ENCODE data around the gene MSH5. TPM values are rescaled to one million over a fixed set of nuclear protein-coding genes. Genes with fewer than 3 reads are reported as not detected.

The MSH5 gene
- total and polyA plus RNA-seq, 2 of the 13 experiments (the other 11 are each of a cell fraction or from before 2014, with no cell fraction given), result 10.2 to 38.7 TPM

DNA sequence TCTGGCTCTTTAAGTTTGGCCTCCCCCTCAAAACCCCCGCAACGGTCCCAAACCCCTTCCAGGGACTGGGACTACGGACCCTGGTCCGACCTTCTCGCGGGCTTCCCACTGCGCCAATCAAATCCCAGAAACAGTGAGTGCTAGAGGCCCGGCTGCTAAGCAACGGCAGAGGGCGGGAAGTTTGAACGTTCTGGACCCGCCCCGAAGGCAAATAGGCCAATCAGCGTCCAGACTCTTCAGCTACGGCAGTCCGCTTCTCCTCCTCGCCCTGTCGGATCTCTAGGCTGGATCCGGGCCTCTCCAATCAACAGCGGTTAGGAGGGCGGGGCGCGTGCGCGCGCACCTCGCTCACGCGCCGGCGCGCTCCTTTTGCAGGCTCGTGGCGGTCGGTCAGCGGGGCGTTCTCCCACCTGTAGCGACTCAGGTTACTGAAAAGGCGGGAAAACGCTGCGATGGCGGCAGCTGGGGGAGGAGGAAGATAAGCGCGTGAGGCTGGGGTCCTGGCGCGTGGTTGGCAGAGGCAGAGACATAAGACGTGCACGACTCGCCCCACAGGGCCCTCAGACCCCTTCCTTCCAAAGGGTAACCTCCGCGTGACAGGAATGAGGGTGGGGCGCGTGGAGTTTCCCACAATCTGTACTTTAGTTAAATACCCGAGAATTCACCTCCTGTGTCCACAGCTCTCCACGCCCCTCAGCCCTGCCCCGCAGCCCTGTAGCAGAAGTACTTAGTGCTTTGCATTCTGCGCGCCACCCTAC lies at the start of gene MSH5 (continued):
- TF ChIP-seq ZNF563 (CRISPR knock-in tag; IDR thresholded peaks at IDR 0.05), result peak; percentile 99
- TF ChIP-seq RARG (CRISPR knock-in tag; IDR thresholded peaks at IDR 0.05; ENCODE audit: low read depth), result no peak
- TF ChIP-seq TAF1 (CRISPR knock-in tag; IDR thresholded peaks at IDR 0.05), result peak; percentile 89
- peak; percentile 98 for TF ChIP-seq ZNF354B (CRISPR knock-in tag; IDR thresholded peaks at IDR 0.05)
- TF ChIP-seq ZNF720 (CRISPR knock-in tag; IDR thresholded peaks at IDR 0.05), result no peak
- TF ChIP-seq, protein P1, sequence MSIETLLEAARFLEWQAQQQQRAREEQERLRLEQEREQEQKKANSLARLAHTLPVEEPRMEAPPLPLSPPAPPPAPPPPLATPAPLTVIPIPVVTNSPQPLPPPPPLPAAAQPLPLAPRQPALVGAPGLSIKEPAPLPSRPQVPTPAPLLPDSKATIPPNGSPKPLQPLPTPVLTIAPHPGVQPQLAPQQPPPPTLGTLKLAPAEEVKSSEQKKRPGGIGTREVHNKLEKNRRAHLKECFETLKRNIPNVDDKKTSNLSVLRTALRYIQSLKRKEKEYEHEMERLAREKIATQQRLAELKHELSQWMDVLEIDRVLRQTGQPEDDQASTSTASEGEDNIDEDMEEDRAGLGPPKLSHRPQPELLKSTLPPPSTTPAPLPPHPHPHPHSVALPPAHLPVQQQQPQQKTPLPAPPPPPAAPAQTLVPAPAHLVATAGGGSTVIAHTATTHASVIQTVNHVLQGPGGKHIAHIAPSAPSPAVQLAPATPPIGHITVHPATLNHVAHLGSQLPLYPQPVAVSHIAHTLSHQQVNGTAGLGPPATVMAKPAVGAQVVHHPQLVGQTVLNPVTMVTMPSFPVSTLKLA (IDR thresholded peaks at IDR 0.05), result peak; percentile 77
- TF ChIP-seq MTF2 (CRISPR knock-in tag; IDR thresholded peaks at IDR 0.05; ENCODE audit: borderline replicate concordance), result no peak
- TF ChIP-seq SRSF9 (IDR thresholded peaks at IDR 0.05; ENCODE audit: borderline replicate concordance, insufficient read depth, low read depth, low read length, poor library complexity, severe bottlenecking), result no peak
- no peak; the same call in 1 of the 2 replicates for TF ChIP-seq MIER3 (CRISPR knock-in tag; IDR thresholded peaks at IDR 0.05; ENCODE audit: borderline replicate concordance)
- TF ChIP-seq HOXA3 (CRISPR knock-in tag; IDR thresholded peaks at IDR 0.05), result peak; percentile 95; the same call in 1 of the 2 replicates
- 0 out of 2 replicates have a peak, but pooled peaks have one; percentile 46 for TF ChIP-seq PRDM15 (CRISPR knock-in tag; IDR thresholded peaks at IDR 0.05)
- TF ChIP-seq NFIC (IDR thresholded peaks at IDR 0.05; ENCODE audit: low read length), result no peak
- TF ChIP-seq TEAD3 (CRISPR knock-in tag; optimal IDR thresholded peaks at IDR 0.05; ENCODE audit: borderline replicate concordance), result peak; percentile 72
- TF ChIP-seq TFDP1 (CRISPR knock-in tag; IDR thresholded peaks at IDR 0.05; ENCODE audit: borderline replicate concordance), result peak; percentile 100
- TF ChIP-seq ZNF644 (CRISPR knock-in tag; IDR thresholded peaks at IDR 0.05; ENCODE audit: low read depth), result no peak
- peak; percentile 84 for TF ChIP-seq ZNF331 (CRISPR knock-in tag; IDR thresholded peaks at IDR 0.05)
- peak; percentile 67; the same call in 1 of the 2 replicates for TF ChIP-seq FOXM1 (CRISPR knock-in tag; IDR thresholded peaks at IDR 0.05)
- peak; percentile 70; the same call in 1 of the 2 replicates for TF ChIP-seq KAT7 (CRISPR knock-in tag; IDR thresholded peaks at IDR 0.05; ENCODE audit: borderline replicate concordance)
- peak; percentile 96 for TF ChIP-seq ZNF562 (CRISPR knock-in tag; IDR thresholded peaks at IDR 0.05; ENCODE audit: borderline replicate concordance)
- peak; percentile 70; the same call in 1 of the 2 replicates for TF ChIP-seq ZNF580 (CRISPR knock-in tag; IDR thresholded peaks at IDR 0.05; ENCODE audit: borderline replicate concordance, low read depth)
- TF ChIP-seq ZFP37 (CRISPR knock-in tag; IDR thresholded peaks at IDR 0.05; ENCODE audit: borderline replicate concordance), result peak; percentile 84; the same call in 1 of the 2 replicates
- peak; percentile 92 for TF ChIP-seq NAIF1 (CRISPR knock-in tag; IDR thresholded peaks at IDR 0.05; ENCODE audit: borderline replicate concordance)
- peak; percentile 53; the same call in 1 of the 2 replicates for TF ChIP-seq ZNF614 (CRISPR knock-in tag; IDR thresholded peaks at IDR 0.05; ENCODE audit: borderline replicate concordance)
- peak; percentile 100 for TF ChIP-seq TMF1 (CRISPR knock-in tag; IDR thresholded peaks at IDR 0.05; ENCODE audit: low read depth)

Measured in HepG2 (cell line).